ENCODE data around the gene PRPH2.

The PRPH2 gene

DNA sequence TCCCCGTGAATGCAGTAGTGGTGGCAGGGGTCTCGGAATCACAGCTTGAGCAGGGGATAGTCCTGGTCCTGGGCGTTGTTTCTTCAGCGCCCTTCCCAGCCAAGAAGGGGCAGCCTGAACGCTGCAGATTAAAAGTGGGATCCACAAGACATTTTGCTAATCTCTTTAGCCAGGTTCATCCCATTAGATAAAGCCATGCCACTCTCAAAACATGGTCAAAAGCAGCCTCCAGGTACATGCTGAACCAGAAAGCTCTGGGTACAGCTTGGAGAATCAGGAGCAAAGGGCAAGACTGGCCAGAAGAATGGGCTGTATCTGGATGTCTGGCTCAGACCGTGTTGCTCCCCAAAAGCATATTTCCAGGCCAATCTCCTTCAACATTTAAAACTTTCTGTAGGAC lies at the start of gene PRPH2:
PRPH2 (minus strand) TSS at position 101 of the 400 bp plus-strand sequence. CDS start 263 bp downstream, outside the sequence.
- no peak for DNase-seq

- no peak for DNase-seq
Observed at GRCh38 chr6:42771741-42772100, 49.3 kb upstream of the PRPH2 start.

DNA sequence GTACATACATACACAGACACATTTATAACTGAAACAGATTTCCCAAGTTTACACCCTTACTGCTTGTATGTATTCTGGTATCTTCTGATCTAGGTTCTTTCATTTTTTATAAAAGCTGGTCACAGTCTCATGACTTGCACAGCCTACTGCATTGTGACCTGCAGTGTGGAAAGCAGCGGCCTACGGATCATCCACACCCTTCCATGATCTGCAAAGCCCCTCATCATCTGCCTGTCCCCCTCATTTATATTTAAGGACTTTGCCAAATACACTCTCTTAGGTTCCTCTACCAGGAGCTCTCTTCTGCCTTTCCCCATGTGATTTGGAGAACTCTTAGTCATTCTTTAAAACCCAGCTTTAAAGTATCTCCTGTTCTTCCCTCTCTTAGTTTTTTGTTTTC lies 47.4 kb upstream of the PRPH2 start:
- no peak for DNase-seq

- DNase-seq, result no peak
Observed at GRCh38 chr6:42769051-42769450, 46.7 kb upstream of the PRPH2 start.

DNA sequence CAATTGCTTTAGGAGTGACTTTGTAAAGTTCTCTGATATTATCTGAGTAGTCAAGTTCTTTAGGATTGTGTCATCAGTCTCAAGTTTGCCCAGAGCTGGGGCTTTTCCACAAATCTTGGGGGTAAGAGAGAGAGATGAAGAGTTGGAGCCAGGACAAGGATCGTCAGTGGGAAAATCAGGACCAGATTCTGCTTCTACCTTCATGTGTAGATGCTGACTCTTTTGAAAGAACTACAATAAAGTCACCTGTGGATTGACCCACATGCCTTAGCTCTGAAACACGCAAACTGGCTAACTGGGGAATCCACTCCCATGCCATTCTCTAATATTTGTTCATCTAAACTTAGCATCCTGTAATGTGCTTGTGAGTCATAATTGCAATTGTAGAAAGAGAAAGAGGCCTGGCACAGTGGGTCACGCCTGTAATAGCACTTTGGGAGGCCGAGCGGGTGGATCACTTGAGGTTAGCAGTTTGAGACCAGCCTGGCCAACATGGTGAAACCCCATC lies 43.8 kb upstream of the PRPH2 start:
- no peak for DNase-seq

- DNase-seq, result no peak
Observed at GRCh38 chr6:42764911-42765648, 42.7 kb upstream of the PRPH2 start.

DNA sequence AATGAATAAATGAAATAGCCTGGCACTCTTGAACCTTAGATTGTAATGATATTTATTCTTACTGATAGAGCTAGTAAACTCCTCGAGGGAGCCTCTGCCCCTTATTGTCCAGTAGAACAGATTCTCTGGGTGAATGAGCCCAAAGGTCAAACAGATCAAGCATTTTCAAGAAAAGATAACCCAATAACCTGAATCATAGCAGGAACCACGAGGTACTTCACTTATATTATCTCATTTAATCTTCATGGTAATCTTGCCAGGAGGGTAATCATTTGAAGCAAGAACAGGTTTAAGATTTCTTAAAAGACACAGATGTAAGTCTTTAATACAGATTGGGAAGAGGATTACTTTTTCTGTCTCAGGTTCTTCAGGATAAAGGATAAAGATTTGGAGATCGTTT lies 40.6 kb upstream of the PRPH2 start:
- no peak for DNase-seq

DNA sequence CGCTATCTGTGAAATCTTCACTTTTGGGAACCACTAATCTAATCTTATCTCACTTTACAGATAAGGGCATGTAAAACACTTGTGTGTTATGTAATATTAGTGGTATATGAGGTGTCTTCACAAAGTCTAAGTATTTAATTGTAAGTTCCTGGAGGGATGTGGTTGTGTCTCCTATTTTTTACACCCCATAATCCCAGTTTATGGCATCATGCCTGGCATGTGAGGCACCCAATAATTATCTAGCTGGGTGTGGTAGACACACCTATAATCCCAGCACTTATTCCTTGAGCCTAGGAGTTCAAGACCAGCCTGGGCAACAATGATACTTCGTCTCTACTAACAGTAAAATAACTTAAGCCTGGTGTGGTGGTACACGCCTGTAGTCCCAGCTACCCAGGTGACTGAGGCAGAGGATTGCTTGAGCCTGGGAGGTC lies 40.0 kb upstream of the PRPH2 start:
- no peak for DNase-seq

GRCh38 chr6:42761287-42762067 lies 39.1 kb upstream of the PRPH2 start:
- no peak for DNase-seq

GRCh38 chr6:42758756-42759430 lies 36.5 kb upstream of the PRPH2 start:
- DNase-seq, result no peak

- no peak for DNase-seq
Observed at GRCh38 chr6:42756722-42757121, 34.3 kb upstream of the PRPH2 start.

DNA sequence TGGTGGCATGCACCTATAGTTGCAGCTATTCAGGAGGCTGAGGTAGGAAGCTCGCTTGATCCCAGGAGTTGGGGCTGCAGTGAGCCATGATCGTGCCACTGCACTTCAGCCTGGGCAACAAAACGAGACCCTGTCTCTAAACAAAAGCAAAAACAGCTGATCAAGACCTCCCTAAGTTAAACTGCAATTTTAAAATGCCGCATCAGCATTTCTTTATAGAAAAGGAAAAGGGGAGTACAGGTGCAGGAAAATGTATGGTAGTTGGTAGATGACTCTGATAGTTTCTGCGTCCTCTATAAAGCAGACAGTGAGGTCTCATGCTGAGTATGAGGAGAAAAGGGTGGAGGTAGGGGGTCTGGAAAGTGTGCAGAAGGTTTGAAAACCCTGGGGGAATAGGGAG lies 32.4 kb upstream of the PRPH2 start:
- no peak for DNase-seq

DNA sequence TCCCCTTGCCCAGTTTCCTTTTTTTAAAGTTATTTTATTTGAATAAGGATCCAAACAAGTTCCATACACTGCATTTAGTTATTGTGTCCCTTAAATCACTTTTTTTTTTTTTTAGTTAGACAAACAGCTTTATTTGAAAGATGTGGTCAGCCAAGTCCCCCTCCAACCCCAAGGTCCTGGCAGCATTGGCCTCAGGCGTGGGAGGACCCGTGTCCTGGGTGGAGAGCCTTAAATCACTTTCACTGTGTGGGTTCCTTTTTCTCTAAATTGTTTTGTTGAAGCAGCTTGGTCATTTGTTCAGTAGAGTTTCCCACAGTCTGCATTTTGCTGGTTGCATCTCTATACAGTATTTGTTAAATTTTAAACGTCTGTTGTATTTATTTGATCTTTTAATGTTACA lies 28.7 kb upstream of the PRPH2 start:
- no peak for DNase-seq

- DNase-seq, result no peak
Observed at GRCh38 chr6:42748203-42748898, 26.0 kb upstream of the PRPH2 start.

DNA sequence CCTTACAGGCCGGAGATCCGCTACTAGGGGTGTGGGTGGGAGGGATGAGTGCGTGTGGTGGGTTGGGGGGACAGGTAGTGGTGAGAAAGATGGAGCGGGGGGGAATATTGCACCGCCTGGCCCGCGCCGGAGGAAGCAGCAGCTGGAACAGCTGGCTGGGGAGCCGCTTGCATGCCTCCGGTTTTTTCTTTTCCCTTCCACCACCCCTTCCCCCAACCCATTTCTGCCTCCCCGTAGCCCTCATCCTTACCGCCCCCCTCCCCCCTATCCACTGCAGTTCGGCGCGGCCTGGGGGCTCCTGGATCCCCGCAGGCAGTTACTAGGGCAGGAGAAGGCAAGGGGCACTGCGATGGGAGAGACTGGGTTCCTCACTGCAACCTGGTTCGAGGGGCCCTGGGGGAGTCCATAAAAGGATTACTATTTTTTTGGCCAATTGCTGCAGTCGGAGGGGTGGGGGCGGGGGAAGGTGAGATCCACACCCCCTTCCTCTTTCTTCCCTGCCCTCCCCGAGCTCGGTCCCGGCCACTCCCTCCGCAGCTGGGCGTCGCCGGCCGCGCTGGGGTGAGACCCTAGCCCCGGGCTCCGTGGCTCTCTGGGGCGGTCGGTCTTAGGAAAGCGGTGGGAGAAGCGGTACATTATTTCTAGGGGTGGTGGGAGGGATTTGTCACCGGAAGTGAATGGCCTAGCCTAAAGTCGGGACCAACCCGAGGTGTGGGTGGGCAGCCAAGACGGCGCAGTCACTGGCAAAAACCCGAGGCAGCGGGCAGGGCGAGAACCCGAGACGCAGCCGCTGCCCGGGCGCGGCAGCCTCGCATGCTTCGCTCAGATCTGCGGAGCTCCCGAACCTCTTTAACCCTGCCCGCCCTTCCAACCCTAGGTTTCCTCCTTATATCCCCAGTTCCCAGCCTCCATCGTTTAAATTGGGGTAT lies 24.3 kb upstream of the PRPH2 start:
- peak; percentile 79 to 85 for DNase-seq

GRCh38 chr6:42745640-42746462 lies 23.5 kb upstream of the PRPH2 start, which contains the start of gene TBCC:
Gene TBCC (minus strand): TSS chr6:42746103. CDS start chr6:42746073, 30 bp downstream.
- DNase-seq, result peak; percentile 89 to 92

GRCh38 chr6:42745083-42745639 lies 22.8 kb upstream of the PRPH2 start:
- DNase-seq, result peak; percentile 34 to 38

GRCh38 chr6:42744351-42744893 lies 22.0 kb upstream of the PRPH2 start:
- no peak for DNase-seq

DNA sequence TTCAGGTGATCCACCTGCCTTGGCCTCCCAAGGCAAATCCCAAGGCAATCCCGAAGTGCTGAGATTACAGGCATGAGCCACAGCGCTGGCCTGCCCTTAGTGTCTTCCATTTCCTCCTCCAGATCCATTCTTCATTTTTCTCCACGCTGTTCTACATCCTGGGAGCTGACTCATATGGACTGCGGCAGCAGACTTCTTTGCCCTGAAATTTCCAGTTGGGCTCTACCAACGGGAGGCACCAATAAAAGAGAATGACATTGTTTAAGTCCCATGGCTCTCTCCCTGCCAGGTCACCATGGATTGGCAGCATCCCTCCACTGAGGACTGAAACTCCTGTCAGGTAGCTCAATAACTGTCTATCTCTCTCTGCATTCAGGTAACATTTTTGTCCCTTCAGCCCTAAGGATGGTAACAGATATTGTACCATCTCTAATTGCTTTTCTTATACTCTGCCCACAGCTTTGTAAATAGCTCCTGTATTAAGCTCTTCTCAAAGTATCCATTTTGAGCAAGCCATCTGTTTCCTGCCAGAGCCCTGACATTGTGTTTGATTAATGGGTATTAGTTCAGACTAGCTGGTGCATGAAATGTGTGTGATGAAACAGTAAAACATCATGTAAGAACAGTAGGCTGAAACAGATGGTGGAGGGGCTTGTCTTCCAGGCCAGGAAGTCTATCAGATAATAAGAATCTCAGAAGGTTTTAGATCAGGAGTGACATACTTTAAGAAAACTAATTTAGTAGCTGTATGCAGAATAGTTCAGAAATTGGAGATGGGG lies 19.9 kb upstream of the PRPH2 start:
- DNase-seq, result no peak
